GM06990 (cell line): Measurements from ENCODE around the gene PEDS1.
"Not testable (repeated sequence)": the region's sequence is repeated elsewhere in the genome, so short reads cannot be mapped to it uniquely, and the experiment has no call there.

Experiments used
- DNase-seq: peaks from one replicate; pipeline ENCODE4 v3.0.0-alpha.2; 2011; ENCODE audit not compliant: insufficient read length; ENCODE audit errors: extremely low read depth
- H3K27me3 ChIP-seq: replicated peaks from 2 replicates; pipeline ENCODE4 v1.6.0; 2011; ENCODE audit warnings: low read length; ENCODE audit not compliant: control insufficient read depth, insufficient read depth
- H3K36me3 ChIP-seq: 2 replicates; pipeline ENCODE4 v1.5.1; 2011; ENCODE audit warnings: low read length; ENCODE audit not compliant: control insufficient read depth, insufficient read depth
- H3K4me3 ChIP-seq: replicated peaks from 2 replicates; pipeline ENCODE4 v1.5.1; 2011; ENCODE audit warnings: low read depth, mild to moderate bottlenecking, control low read depth, low read length
- CTCF ChIP-seq: IDR thresholded peaks from 2 replicates; pipeline ENCODE4 v1.5.1; 2011; ENCODE audit warnings: low read length, control low read depth, mild to moderate bottlenecking, inconsistent platforms; ENCODE audit not compliant: insufficient read depth, poor library complexity, severe bottlenecking

The PEDS1 gene

GRCh38 chr20:50107796-50108331, 45.7 kb downstream of the PEDS1 start:
- H3K36me3 ChIP-seq, result peaks cover 3% of the 10 kb centered on the region
- no peak for DNase-seq
- no peak for TF ChIP-seq CTCF
- no peak overlapping the region for H3K4me3 ChIP-seq
- no peaks in the 10 kb centered on the region for H3K27me3 ChIP-seq

- no peak for TF ChIP-seq CTCF
- Histone ChIP-seq H3K36me3 (peaks cover 6% of the 10 kb centered on the region), H3K27me3 (no peaks in the 10 kb centered on the region), H3K4me3 (no peak overlapping the region)
- DNase-seq, result no peak
These were observed 46.4 kb downstream of the PEDS1 start for GRCh38 chr20:50107086-50107660.

GRCh38 chr20:50106669-50107068, 46.9 kb downstream of the PEDS1 start:
- H3K27me3 ChIP-seq, H3K4me3 ChIP-seq, DNase-seq, H3K36me3 ChIP-seq: not testable (repeated sequence)
